ENCODE measurements around the gene FAM171A1.

GRCh38 chr10:15202639-15203038, 168.4 kb downstream of the FAM171A1 start:
- TF ChIP-seq CTCF (IDR thresholded peaks at IDR 0.05) (no peak), ZFX (IDR thresholded peaks at IDR 0.05; ENCODE audit: borderline replicate concordance) (no peak)
